ENCODE results near the gene PPP2R3B. TPM values are rescaled to one million over a fixed set of nuclear protein-coding genes. Genes with fewer than 3 reads are reported as not detected.
"Not testable (repeated sequence)": the region's sequence is repeated elsewhere in the genome, so short reads cannot be mapped to it uniquely, and the experiment has no call there.

The PPP2R3B gene
- total RNA-seq, 2 experiments from 2014 or later: 25.2 to 26.9 TPM

GRCh38 chrX:356385-357034 lies 30.2 kb downstream of the PPP2R3B start:
- ChIA-PET POLR2A (no interaction called here), CTCF (no interaction called here)

GRCh38 chrX:355329-356050 lies 31.2 kb downstream of the PPP2R3B start:
- ChIA-PET POLR2A (no interaction called here), CTCF (no interaction called here)

GRCh38 chrX:353566-354535 lies 32.9 kb downstream of the PPP2R3B start:
- CTCF ChIA-PET: no interaction called here
- POLR2A ChIA-PET: no interaction called here

GRCh38 chrX:352582-353314 lies 34.0 kb downstream of the PPP2R3B start:
- POLR2A ChIA-PET: no interaction called here
- CTCF ChIA-PET: no interaction called here

GRCh38 chrX:352181-352580 lies 34.5 kb downstream of the PPP2R3B start:
- POLR2A ChIA-PET: no interaction called here
- CTCF ChIA-PET: no interaction called here

- ChIA-PET CTCF (no interaction called here), POLR2A (no interaction called here)
These were observed 35.0 kb downstream of the PPP2R3B start for GRCh38 chrX:351736-352135.

- POLR2A ChIA-PET, CTCF ChIA-PET: not testable (repeated sequence)
These were observed 35.4 kb downstream of the PPP2R3B start for GRCh38 chrX:351324-351641.

GRCh38 chrX:350534-351323 lies 36.0 kb downstream of the PPP2R3B start:
- ChIA-PET CTCF (no interaction called here), POLR2A (no interaction called here)

- ChIA-PET CTCF (no interaction called here), POLR2A (no interaction called here)
These were observed 36.6 kb downstream of the PPP2R3B start for GRCh38 chrX:350148-350533.

GRCh38 chrX:349702-350101 lies 37.0 kb downstream of the PPP2R3B start:
- POLR2A ChIA-PET: no interaction called here

GRCh38 chrX:349196-349595 lies 37.5 kb downstream of the PPP2R3B start:
- POLR2A ChIA-PET: no interaction called here

More at GRCh38 chrX:349702-350101, 37.0 kb downstream of the PPP2R3B start:
- CTCF ChIA-PET: no interaction called here

GRCh38 chrX:348461-349117 lies 38.1 kb downstream of the PPP2R3B start:
- POLR2A ChIA-PET: no interaction called here
- CTCF ChIA-PET: no interaction called here

More at GRCh38 chrX:349196-349595, 37.5 kb downstream of the PPP2R3B start:
- CTCF ChIA-PET: no interaction called here

GRCh38 chrX:347351-348117 lies 39.2 kb downstream of the PPP2R3B start:
- ChIA-PET POLR2A (no interaction called here), CTCF (no interaction called here)

- POLR2A ChIA-PET: no interaction called here
- CTCF ChIA-PET: no interaction called here
These were observed 40.5 kb downstream of the PPP2R3B start for GRCh38 chrX:346034-346813.

- CTCF ChIA-PET: no interaction called here
- POLR2A ChIA-PET: no interaction called here
These were observed 41.4 kb downstream of the PPP2R3B start for GRCh38 chrX:345020-345925.

- ChIA-PET CTCF (no interaction called here), POLR2A (no interaction called here)
These were observed 42.3 kb downstream of the PPP2R3B start for GRCh38 chrX:344371-344901.
